Small intestine (tissue), 7 donors: ENCODE measurements around the gene ANKZF1. TPM values are rescaled to one million over a fixed set of nuclear protein-coding genes. Genes with fewer than 3 reads are reported as not detected.
A peak's percentile ranks its signal among the peaks of the same experiment; 100 is the strongest.

Experiments used
- DNase-seq, 2 donors: peaks; one replicate each; pipeline versions ENCODE4 v3.0.0 to v3.0.0-alpha.2; 2013
- FAIRE-seq: peaks from 2 replicates; lab custom pipeline; 2012; peaks lifted over from hg19 to GRCh38; lab: Jason Lieb, UNC
- H3K27ac ChIP-seq, 3 donors: one replicate each; pipeline ENCODE4 v1.5.1; 2013; ENCODE audit warnings: low read length in 2 of 3, mild to moderate bottlenecking in 2 of 3, control low read depth in 1 of 3, inconsistent platforms in 1 of 3, low read depth in 1 of 3, moderate library complexity in 1 of 3
- H3K27me3 ChIP-seq, 3 donors: one replicate each; pipeline ENCODE4 v1.6.1; 2013; ENCODE audit warnings: low read length in 3 of 3, inconsistent platforms in 1 of 3; ENCODE audit not compliant: control insufficient read depth in 3 of 3, insufficient read depth in 3 of 3
- H3K36me3 ChIP-seq, 3 donors: one replicate each; pipeline ENCODE4 v1.6.1; 2013; ENCODE audit warnings: low read length in 3 of 3, inconsistent platforms in 1 of 3, low read depth in 1 of 3, mild to moderate bottlenecking in 1 of 3, moderate library complexity in 1 of 3; ENCODE audit not compliant: control insufficient read depth in 3 of 3, insufficient read depth in 2 of 3
- H3K4me1 ChIP-seq, 3 donors: one replicate each; pipeline ENCODE4 v1.6.1; 2013; ENCODE audit warnings: low read length in 2 of 3, inconsistent platforms in 1 of 3, low read depth in 1 of 3, mild to moderate bottlenecking in 1 of 3, moderate library complexity in 1 of 3; ENCODE audit not compliant: control insufficient read depth in 3 of 3, insufficient read depth in 2 of 3
- H3K4me3 ChIP-seq, 3 donors: one replicate each; pipeline ENCODE4 v1.5.1; 2013; ENCODE audit warnings: low read length in 3 of 3, control low read depth in 1 of 3, inconsistent platforms in 1 of 3, low read depth in 1 of 3, mild to moderate bottlenecking in 1 of 3, moderate library complexity in 1 of 3
- H3K9me3 ChIP-seq, 2 donors: one replicate each; pipeline ENCODE4 v1.6.1; 2013; ENCODE audit warnings: low read depth in 1 of 2, low read length in 1 of 2; ENCODE audit not compliant: control insufficient read depth in 2 of 2, insufficient read depth in 1 of 2
- WGBS, 3 donors: extraction: QIAGEN DNeasy Blood & Tissue Kit; methylation state at CpG; one replicate each; pipeline ENCODE4 v1.1.7; 2013; 5-methylcytosine and 5-hydroxymethylcytosine counted together
- polyA plus RNA-seq, 4 donors: library from polyadenylated mRNA; stranded (reverse) in 3 of 4; unstranded in 1 of 4; fragments of 200-250 nt in 3 of 4; fragments of 120-200 nt in 1 of 4; gene quantifications; one replicate each; pipeline versions ENCODE4 v1.2.1 to v1.2.3, GENCODE V29; 2013
- donor health status: healthy with polysubstance abuse.
- donor health status: control.
- donor health status: control.
- donor health status: Bipolar disorder and iron deficiency.
- donor health status: healthy.

ANKZF1 gene
- polyA plus RNA-seq, 4 donors = 20.2 to 62.7 (median 36.7) TPM

DNA sequence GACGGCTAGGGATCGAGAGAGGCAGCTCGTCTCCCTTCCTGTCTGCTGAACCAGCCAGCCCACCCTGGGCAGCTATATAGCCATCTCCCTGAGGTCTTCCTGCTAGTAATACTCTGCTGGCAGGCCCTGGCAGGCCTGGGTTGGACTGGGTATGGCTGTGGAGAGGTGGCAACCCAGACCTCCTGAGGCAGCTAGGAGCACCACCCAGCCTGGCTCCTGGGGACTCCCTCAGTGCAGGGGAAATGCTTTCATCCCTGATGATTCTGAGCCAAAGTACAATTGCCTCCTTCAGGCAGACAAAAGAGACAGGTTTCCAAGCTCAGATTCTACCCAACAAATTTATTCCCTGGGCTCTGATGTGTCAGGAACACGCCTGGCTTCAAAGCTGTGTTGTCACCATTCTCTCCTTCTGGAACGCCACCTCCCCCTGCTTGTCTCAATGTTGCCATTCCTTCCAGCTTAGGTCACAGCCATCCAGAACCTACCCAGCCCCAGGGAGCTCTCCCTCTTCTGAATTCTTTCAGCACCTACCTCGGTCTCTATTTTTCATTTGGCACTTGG lies 44.8 kb downstream of the ANKZF1 start:
- FAIRE-seq (no peak), DNase-seq (peak in 1 of 2 donors; percentile 32)
- Histone ChIP-seq H3K27ac (no peak overlapping the region), H3K4me3 (no peak overlapping the region), H3K27me3 (no peaks in the 10 kb centered on the region), H3K4me1 (peaks cover 0 to 24% (median 6%) of the 10 kb centered on the region in 3 donors), H3K36me3 (no peaks in the 10 kb centered on the region), H3K9me3 (no peaks in the 10 kb centered on the region)
- 60 to 81% (median 70%) methylated on average over 6 of the region's 6 CpGs for WGBS, 3 donors

DNA sequence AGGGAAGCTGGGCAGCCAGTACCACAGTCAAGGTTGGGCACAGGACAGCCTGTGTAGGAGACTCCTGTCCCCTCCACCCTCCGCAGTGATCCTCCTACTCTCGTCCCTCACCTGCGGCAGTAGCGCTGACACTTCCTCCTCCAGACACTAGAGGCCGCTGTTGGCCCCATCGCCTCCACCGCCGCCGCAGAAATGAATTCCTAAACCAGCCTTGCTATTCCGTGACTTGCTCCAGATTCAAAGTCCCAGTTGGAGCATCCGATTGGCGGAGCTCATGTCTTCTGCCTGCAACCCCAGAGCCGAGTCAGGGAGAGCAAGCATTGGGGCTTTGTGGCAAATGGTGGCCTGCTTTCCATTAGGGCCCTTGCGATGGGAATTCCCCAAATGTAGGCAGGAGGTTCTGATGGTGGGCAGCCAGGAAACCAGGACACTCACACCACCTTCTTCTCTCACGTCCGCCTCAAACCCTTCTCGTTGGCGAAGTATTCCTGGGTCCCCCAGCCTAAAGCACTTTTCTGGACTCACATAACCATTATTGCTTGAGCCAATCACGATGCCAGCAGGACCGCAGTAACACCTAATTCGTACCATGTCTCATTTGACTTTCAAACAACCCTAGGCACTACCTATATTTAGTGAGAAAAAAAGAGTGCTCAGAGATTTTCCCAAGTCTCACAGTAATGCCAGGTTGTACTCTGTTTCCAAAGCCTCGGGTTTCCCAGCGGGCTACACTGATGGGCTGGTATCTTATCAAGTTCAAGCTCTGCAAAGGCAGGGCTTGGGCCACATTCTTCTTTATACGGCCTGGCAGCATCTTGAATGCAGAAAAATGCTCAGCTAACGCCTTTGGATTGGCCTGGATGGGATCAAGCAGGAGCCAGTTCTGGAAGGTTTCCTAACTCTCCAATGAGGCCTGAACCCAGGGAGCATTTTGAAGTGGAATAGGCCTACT lies 48.4 kb downstream of the ANKZF1 start:
- 25 to 30% (median 25%) methylated on average over 25 of the region's 25 CpGs for whole genome bisulfite sequencing, 3 donors
- no peak for FAIRE-seq

DNA sequence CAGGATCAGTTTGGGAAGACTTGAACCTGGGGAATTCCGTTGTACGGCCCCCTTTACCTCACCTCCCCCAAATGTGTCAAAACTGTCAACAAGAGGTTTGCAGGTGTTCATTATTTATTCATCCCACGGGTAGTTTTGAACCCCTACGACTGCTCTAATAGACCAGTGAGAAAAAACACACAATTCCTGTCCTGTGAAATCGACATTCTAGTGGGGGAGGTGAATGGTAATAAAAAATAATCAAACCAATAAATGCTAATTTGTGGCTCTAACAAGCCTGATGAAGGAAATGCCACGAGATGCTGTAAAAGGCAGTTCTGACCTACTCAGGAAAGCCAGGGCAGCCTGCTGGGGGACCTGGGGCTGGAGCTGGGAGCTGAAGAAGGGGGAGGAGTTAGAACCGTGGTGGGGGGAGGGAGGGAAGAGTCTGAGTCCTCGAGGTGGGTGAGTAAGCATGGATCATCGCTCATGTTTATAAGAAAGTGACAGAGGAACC lies 49.1 kb downstream of the ANKZF1 start:
- H3K4me3 ChIP-seq = peak overlapping the region in 2 of 3 donors; percentile 28 to 50
- FAIRE-seq (no peak), DNase-seq (no peak)
- H3K27ac ChIP-seq = peak overlapping the region; percentile 88 to 97 (median 89)
- WGBS, 3 donors = 12 to 14% (median 12%) methylated on average over 9 of the region's 9 CpGs
- peaks cover 0 to 33% (median 6%) of the 10 kb centered on the region in 3 donors for H3K4me1 ChIP-seq
- H3K36me3 ChIP-seq = peaks cover 2 to 33% (median 7%) of the 10 kb centered on the region in 3 donors
- H3K9me3 ChIP-seq = no peaks in the 10 kb centered on the region
- no peaks in the 10 kb centered on the region for H3K27me3 ChIP-seq

More for the DNA sequence above, 48.4 kb downstream of the ANKZF1 start:
- Histone ChIP-seq H3K9me3 (no peaks in the 10 kb centered on the region), H3K4me3 (peak overlapping the region in 1 of 3 donors; percentile 50), H3K27ac (peak overlapping the region; percentile 88 to 97 (median 89)), H3K36me3 (peaks cover 0 to 26% (median 5%) of the 10 kb centered on the region in 3 donors), H3K4me1 (peaks cover 0 to 33% (median 6%) of the 10 kb centered on the region in 3 donors), H3K27me3 (no peaks in the 10 kb centered on the region)
- peak; percentile 83 to 90 for DNase-seq

DNA sequence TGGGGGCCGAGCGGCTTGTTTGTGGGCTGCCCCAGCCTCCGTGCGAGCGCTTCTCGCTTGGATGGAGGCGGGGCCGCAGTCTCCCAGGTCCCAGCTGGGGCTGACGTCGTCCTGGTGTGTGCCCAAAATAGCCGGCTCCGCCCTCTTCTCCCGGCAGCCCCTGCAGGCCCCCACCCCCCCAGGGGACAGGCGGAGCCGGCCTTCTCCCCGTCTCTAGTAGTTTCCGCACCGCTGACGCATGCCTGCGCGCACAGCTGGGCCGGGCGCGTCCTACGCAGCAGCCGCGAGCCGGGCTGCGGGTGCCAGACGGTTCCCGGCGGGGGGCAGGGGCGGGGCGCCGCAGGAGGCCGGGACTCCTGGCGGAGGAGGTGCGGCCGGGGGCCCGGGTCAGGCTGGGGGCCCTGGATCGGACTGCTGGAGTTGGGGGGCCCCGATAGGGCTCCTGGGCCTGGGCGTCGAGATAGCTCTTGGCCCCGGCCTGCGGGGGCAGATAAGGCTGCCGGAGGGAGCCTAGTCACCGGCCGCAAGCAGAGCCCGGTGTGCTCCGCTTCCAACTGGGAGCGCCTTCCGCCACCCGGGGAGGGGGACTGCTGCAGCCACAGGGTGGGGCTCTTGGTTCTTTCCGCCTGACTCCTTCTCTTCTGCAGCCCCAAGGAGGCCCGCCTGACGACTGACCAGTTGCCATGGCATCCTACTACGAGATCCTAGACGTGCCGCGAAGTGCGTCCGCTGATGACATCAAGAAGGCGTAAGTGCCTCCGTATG lies 49.7 kb downstream of the ANKZF1 start, which contains the start of gene DNAJB2:
DNAJB2 (plus strand) TSS at position 216 of the 765 bp plus-strand sequence; CDS start at position 684, 468 bp downstream.
- FAIRE-seq = no peak
- H3K27me3 ChIP-seq = no peaks in the 10 kb centered on the region
- WGBS, 3 donors = 0 to 1% (median 0%) methylated on average over 43 to 65 of the region's 65 CpGs
- peaks cover 4 to 40% (median 7%) of the 10 kb centered on the region in 3 donors for H3K36me3 ChIP-seq
- peak; percentile 98 for DNase-seq
- peak within 1 kb of the TSS; percentile 88 to 97 (median 89) for H3K27ac ChIP-seq
- H3K4me1 ChIP-seq = peaks cover 0 to 33% (median 6%) of the 10 kb centered on the region in 3 donors
- H3K4me3 ChIP-seq = peak within 1 kb of the TSS; percentile 50 to 74 (median 60)
- no peaks in the 10 kb centered on the region for H3K9me3 ChIP-seq

DNA sequence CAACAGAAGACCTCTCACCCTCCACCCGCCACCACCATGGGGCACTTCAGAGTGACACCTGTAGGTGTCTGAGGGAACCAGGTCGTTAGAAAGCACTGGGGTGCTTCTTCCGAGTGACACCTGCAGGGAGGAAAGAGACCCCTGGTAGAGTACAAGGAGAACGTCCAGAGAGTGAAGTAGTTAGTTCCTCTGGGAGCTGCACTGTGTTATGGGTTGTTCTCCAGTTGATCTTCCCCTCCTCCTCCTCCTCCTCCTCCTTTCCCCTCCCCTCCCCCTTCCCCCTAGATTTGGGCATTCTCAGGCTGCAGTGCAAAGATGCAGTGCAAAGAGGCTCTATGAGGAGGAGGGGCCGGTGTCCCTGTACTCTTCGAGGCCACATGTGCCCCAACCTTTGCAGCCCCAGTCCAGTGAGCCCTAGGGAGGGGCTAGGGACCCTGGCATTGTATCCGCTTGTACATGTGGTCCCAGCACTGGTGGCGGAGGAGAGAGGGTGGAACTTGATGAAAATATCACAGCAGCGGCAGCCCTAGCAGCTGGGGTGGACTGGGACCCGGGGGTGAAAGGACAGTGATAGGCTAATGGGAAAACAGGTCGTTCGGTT lies 50.4 kb downstream of the ANKZF1 start:
- FAIRE-seq (no peak), DNase-seq (no peak)
- 37 to 45% (median 45%) methylated on average over 12 of the region's 12 CpGs for whole genome bisulfite sequencing, 3 donors
- H3K4me3 ChIP-seq = peak overlapping the region; percentile 50 to 74 (median 60)
- peaks cover 4 to 46% (median 7%) of the 10 kb centered on the region in 3 donors for H3K36me3 ChIP-seq
- H3K27ac ChIP-seq = peak overlapping the region; percentile 82 to 97 (median 89)
- no peaks in the 10 kb centered on the region for H3K27me3 ChIP-seq
- peaks cover 0 to 33% (median 6%) of the 10 kb centered on the region in 3 donors for H3K4me1 ChIP-seq
- H3K9me3 ChIP-seq = no peaks in the 10 kb centered on the region

DNA sequence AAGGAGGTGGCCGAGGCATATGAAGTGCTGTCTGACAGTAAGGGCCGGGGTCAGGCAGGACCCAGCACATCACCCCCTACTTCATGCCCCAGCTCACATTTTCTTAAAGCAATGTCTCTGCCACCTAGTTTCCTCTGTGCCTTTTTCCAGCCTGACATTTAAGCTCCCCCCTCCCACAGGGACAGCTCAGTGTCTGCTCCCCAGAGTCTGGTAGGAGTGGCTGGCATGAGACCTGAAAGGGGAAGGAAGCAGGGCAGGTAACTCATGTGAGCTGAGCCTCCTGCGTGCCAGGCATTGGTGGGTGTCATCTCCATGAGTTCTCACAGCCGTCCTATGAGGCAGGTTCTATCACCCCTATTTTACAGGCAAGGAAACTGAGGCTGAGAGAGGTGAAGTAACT lies 51.0 kb downstream of the ANKZF1 start:
- peaks cover 4 to 53% (median 9%) of the 10 kb centered on the region in 3 donors for H3K36me3 ChIP-seq
- WGBS, 3 donors = 88 to 92% (median 90%) methylated on average over 4 of the region's 4 CpGs
- FAIRE-seq = no peak

DNA sequence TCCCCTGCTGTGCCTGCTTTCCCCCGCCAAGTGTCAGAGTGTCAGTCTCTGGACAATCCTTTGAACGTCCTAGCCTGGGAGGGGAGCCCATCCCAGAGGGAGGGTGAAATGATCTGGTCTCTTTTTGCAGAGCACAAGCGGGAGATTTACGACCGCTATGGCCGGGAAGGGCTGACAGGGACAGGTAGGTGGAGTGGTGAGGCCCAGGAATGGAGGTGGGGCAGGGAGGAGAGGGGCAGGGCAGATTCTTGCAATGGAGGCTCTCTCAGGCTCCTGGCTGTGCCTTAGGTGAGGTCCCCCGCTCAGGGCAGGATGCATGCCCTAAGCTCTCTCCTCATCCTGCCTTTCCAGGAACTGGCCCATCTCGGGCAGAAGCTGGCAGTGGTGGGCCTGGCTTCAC lies 52.0 kb downstream of the ANKZF1 start:
- Histone ChIP-seq H3K27me3 (no peaks in the 10 kb centered on the region), H3K9me3 (no peaks in the 10 kb centered on the region), H3K27ac (no peak overlapping the region), H3K36me3 (peaks cover 6 to 59% (median 9%) of the 10 kb centered on the region in 3 donors), H3K4me3 (no peak overlapping the region), H3K4me1 (peaks cover 0 to 33% (median 6%) of the 10 kb centered on the region in 3 donors)
- FAIRE-seq (no peak), DNase-seq (no peak)
- WGBS, 3 donors = 77 to 79% (median 78%) methylated on average over 8 of the region's 8 CpGs

More for the DNA sequence above, 51.0 kb downstream of the ANKZF1 start:
- no peaks in the 10 kb centered on the region for H3K9me3 ChIP-seq
- H3K27me3 ChIP-seq = no peaks in the 10 kb centered on the region
- no peak overlapping the region for H3K4me3 ChIP-seq
- DNase-seq = no peak
- H3K27ac ChIP-seq = peak overlapping the region in 2 of 3 donors; percentile 0 to 89
- peaks cover 0 to 33% (median 6%) of the 10 kb centered on the region in 3 donors for H3K4me1 ChIP-seq
